Astrocyte of the cerebellum (primary cell): ENCODE measurements around the gene SLC6A4.

Source experiments
- DNase-seq: peaks from one replicate; pipeline ENCODE4 v3.0.0-alpha.2; 2011; ENCODE audit warnings: low read depth
- H3K4me3 ChIP-seq: 2 replicates; pipeline ENCODE4 v1.5.1; 2011; ENCODE audit warnings: mild to moderate bottlenecking, low read depth, low read length, moderate library complexity
- in situ Hi-C: cut with HindIII; loops from 2 replicates; pipeline ENCODE4 v1.10.0; 2017; ENCODE audit warnings: low sequenced_read_pairs
- TF ChIP-seq, protein P1 (sequence below): IDR thresholded peaks from 2 replicates; pipeline ENCODE4 v1.5.1; 2012; ENCODE audit warnings: low read length, low read depth, moderate library complexity, mild to moderate bottlenecking; ENCODE audit errors: missing control alignments

Gene SLC6A4

GRCh38 chr17:30235386-30236296 is at the start of gene SLC6A4:
Gene SLC6A4 (minus strand): TSS chr17:30235697. CDS start chr17:30221958, 13,739 bp downstream.
- no peak for DNase-seq
- in situ Hi-C loops, result no loop called here
- H3K4me3 ChIP-seq, result peak within 1 kb of the TSS; percentile 39
- TF ChIP-seq, protein P1, sequence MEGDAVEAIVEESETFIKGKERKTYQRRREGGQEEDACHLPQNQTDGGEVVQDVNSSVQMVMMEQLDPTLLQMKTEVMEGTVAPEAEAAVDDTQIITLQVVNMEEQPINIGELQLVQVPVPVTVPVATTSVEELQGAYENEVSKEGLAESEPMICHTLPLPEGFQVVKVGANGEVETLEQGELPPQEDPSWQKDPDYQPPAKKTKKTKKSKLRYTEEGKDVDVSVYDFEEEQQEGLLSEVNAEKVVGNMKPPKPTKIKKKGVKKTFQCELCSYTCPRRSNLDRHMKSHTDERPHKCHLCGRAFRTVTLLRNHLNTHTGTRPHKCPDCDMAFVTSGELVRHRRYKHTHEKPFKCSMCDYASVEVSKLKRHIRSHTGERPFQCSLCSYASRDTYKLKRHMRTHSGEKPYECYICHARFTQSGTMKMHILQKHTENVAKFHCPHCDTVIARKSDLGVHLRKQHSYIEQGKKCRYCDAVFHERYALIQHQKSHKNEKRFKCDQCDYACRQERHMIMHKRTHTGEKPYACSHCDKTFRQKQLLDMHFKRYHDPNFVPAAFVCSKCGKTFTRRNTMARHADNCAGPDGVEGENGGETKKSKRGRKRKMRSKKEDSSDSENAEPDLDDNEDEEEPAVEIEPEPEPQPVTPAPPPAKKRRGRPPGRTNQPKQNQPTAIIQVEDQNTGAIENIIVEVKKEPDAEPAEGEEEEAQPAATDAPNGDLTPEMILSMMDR, result no peak

DNA sequence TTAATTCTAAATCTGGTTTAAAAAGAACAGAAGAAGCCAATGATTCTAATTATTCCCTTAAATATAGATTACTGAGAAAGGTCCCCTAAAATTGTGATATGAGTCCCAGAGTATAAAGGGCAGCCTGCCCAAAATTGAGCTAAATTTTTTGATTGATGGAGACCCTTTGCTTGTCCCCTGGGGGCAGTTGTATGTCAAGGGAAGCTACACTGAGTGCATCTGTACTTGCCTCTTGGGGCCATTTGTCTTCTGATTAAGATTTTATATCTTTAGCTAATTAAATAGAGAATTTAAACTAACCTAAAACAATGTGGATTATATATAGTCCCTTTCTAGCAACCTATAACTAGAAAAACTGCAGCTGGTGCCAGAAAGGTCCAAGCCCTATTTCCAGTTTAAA is 43.7 kb upstream of the SLC6A4 start:
- TF ChIP-seq, protein P1, result no peak
- no peak for DNase-seq
- in situ Hi-C loops, result no loop called here
- H3K4me3 ChIP-seq, result no peak overlapping the region

DNA sequence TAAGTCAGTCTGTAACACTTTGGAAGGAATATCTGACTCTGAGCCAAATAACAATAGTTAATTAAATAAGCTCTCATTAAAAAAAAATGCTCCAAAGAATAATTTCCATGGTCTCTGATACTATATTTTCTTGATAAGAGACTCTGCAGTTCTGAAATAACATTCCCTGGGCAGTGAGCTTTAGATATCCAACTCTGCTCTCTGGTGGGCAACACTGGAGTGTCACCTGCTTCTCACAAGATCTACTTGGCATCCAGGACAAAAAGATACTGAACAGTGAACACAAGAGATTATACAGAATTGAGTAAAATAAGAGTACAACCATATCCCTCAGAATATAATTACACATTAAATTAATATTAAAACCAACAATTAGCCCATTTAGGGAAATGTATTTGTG is 42.5 kb upstream of the SLC6A4 start:
- no peak for DNase-seq
- no peak overlapping the region for H3K4me3 ChIP-seq
- in situ Hi-C loops, result no loop called here
- TF ChIP-seq, protein P1, result peak; percentile 58

DNA sequence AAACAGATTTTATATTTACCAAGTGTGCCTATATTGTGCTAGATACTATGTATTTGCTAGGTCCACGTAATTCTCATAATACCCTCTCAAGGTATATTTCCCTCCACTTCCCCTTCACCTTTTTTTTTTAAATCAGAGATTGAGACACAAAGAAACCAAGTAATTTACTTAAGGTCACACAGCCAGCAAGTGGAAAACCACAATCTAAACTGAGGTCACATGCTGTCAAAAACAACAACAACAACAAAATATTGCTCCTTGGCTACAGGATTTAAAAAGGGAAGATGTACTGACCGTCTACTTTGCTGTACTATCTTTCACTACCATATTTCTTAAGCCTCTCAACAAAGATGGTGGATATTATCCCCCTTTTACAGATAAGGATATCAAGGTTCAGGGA is 40.4 kb upstream of the SLC6A4 start:
- no peak for DNase-seq
- in situ Hi-C loops, result no loop called here
- TF ChIP-seq, protein P1, result no peak

GRCh38 chr17:30274887-30275286 is 39.4 kb upstream of the SLC6A4 start:
- in situ Hi-C loops, result no loop called here

More for the DNA sequence above, 40.4 kb upstream of the SLC6A4 start:
- no peak overlapping the region for H3K4me3 ChIP-seq

DNA sequence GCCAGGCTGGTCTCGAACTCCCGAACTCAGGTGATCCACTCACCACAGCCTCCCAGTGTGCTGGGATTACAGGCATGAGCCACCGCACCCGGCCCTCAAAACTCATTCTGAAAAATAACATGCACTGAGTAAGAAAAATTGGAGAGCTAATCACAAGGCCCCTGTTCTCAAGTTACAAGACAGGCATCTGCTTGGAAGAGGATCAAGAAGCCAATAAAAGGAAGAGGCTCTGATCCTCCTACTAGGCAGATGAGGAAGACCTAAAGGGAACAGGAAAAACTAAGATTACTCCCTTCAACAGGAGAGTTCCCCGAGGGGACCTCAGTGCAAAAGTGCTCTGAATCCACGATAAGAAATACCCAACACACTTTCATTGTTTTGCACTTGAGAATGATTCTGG is 37.9 kb upstream of the SLC6A4 start:
- TF ChIP-seq, protein P1, result no peak
- in situ Hi-C loops, result no loop called here
- H3K4me3 ChIP-seq, result no peak overlapping the region
- DNase-seq, result no peak

More at GRCh38 chr17:30274887-30275286, 39.4 kb upstream of the SLC6A4 start:
- TF ChIP-seq, protein P1, result no peak
- no peak for DNase-seq
- H3K4me3 ChIP-seq, result no peak overlapping the region
